ENCODE measurements around the gene N4BP2. TPM values are rescaled to one million over a fixed set of nuclear protein-coding genes. Genes with fewer than 3 reads are reported as not detected.

The N4BP2 gene
- total RNA-seq, 1 experiment from 2014 or later: 31.7 TPM

GRCh38 chr4:40043786-40044185, 12.9 kb upstream of the N4BP2 start (continued):
- TF ChIP-seq ZNF281 (CRISPR knock-in tag; IDR thresholded peaks at IDR 0.05): no peak

GRCh38 chr4:40046311-40046980, 10.2 kb upstream of the N4BP2 start:
- Mint-ChIP-seq H3K27me3 (ENCODE audit: low read depth) (no peaks in the 10 kb centered on the region), H3K27ac (no peak overlapping the region), H3K9me3 (no peaks in the 10 kb centered on the region), H3K4me1 (no peaks in the 10 kb centered on the region), H3K4me3 (no peak overlapping the region), H3K36me3 (no peaks in the 10 kb centered on the region)
- no peak for ATAC-seq
- DNase-seq (ENCODE audit: low spot score): no peak
- ChIA-PET CTCF (interaction anchor here (1.3 kb wide), 1 partner anchor 10 kb away, joined by 3 read pairs; no protein-coding TSS in a partner anchor), POLR2A (no interaction called here)
- TF ChIP-seq MXD4 (CRISPR knock-in tag; IDR thresholded peaks at IDR 0.05; ENCODE audit: borderline replicate concordance): no peak

GRCh38 chr4:40053161-40053560, 3.5 kb upstream of the N4BP2 start:
- POLR2A ChIA-PET: no interaction called here
- peaks cover 20% of the 10 kb centered on the region for H3K4me1 Mint-ChIP-seq
- CTCF ChIA-PET: interaction anchor here (0.7 kb wide), 1 partner anchor 258 kb away, joined by 3 read pairs; no protein-coding TSS in a partner anchor
- no peak overlapping the region for H3K4me3 Mint-ChIP-seq
- H3K27ac Mint-ChIP-seq: no peak overlapping the region
- H3K27me3 Mint-ChIP-seq (ENCODE audit: low read depth): no peaks in the 10 kb centered on the region
- no peaks in the 10 kb centered on the region for H3K9me3 Mint-ChIP-seq
- ATAC-seq (no peak), DNase-seq (ENCODE audit: low spot score) (no peak)
- H3K36me3 Mint-ChIP-seq: no peaks in the 10 kb centered on the region
- TF ChIP-seq ESRRA (CRISPR knock-in tag; IDR thresholded peaks at IDR 0.05; ENCODE audit: borderline replicate concordance): no peak
- no peak for TF ChIP-seq NFYB (CRISPR knock-in tag; conservative IDR thresholded peaks at IDR 0.05; ENCODE audit: low read depth)
- no peak for TF ChIP-seq ATF6 (CRISPR knock-in tag; IDR thresholded peaks at IDR 0.05)
- TF ChIP-seq ATF2 (CRISPR knock-in tag; IDR thresholded peaks at IDR 0.05; ENCODE audit: borderline replicate concordance, low read depth): no peak
- TF ChIP-seq RELA (CRISPR knock-in tag; IDR thresholded peaks at IDR 0.05; ENCODE audit: borderline replicate concordance): no peak
- no peak for TF ChIP-seq ERG (CRISPR knock-in tag; IDR thresholded peaks at IDR 0.05)
- TF ChIP-seq KAT7 (CRISPR knock-in tag; IDR thresholded peaks at IDR 0.05; ENCODE audit: borderline replicate concordance): no peak
- TF ChIP-seq PRRX2 (CRISPR knock-in tag; IDR thresholded peaks at IDR 0.05): no peak
- no peak for TF ChIP-seq FOXK1 (CRISPR knock-in tag; IDR thresholded peaks at IDR 0.05)
- TF ChIP-seq OVOL2 (CRISPR knock-in tag; IDR thresholded peaks at IDR 0.05; ENCODE audit: borderline replicate concordance): no peak
- TF ChIP-seq ZMAT4 (CRISPR knock-in tag; IDR thresholded peaks at IDR 0.05): no peak
- TF ChIP-seq SMAD3 (CRISPR knock-in tag; IDR thresholded peaks at IDR 0.05; ENCODE audit: borderline replicate concordance): no peak
- no peak for TF ChIP-seq PRDM15 (CRISPR knock-in tag; IDR thresholded peaks at IDR 0.05)
- TF ChIP-seq SP1 (CRISPR knock-in tag; conservative IDR thresholded peaks at IDR 0.05): no peak
- no peak for TF ChIP-seq ZNF425 (CRISPR knock-in tag; conservative IDR thresholded peaks at IDR 0.05)
- TF ChIP-seq ZNF219 (CRISPR knock-in tag; IDR thresholded peaks at IDR 0.05; ENCODE audit: borderline replicate concordance): no peak

Measured in WTC11 (cell line).